DOHH2 (cell line): Measurements from ENCODE around the gene TNRC6A.

ENCODE experiments used
- CTCF ChIP-seq: fragments of 200-600 bp; sonication (generic); IDR thresholded peaks from one replicate; pipeline ENCODE4 v1.5.1; 2014; ENCODE audit warnings: antibody characterized with exemption, mild to moderate bottlenecking, low read depth, low read length; ENCODE audit not compliant: poor library complexity, severe bottlenecking
- EZH2phosphoT487 ChIP-seq: fragments of 200-600 bp; sonication (generic); IDR thresholded peaks from 2 replicates; pipeline ENCODE4 v1.6.1; 2017; ENCODE audit warnings: borderline replicate concordance, mild to moderate bottlenecking, antibody characterized with exemption, low read length, moderate library complexity, mixed read lengths

DNA sequence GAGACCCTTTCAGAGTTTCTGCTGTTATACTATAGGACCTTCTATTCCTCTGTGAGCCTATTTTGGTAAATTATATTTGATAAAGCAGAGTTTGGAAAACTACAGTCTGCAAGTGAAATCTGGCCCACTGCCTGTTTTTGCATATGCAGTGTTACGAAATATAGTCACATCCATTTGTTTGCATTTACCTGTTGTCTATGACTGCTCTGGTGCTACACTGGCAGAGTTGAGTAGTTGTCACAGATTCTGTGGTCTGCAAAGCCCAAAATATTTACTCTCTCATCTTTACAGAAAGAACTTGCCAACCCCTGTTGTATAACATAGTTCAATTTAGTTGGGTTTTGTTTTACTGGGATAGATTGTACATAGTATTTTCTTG, 42.3 kb downstream of the TNRC6A start:
- TF ChIP-seq CTCF (no peak), EZH2phosphoT487 (no peak)
